NCI-H226 (cell line): ENCODE measurements around the gene LUZP1.
A peak's percentile ranks its signal among the peaks of the same experiment; 100 is the strongest.

Experiments used
- DNase-seq: peaks from one replicate; pipeline ENCODE4 v3.0.0-alpha.2; 2015

Gene LUZP1

DNA sequence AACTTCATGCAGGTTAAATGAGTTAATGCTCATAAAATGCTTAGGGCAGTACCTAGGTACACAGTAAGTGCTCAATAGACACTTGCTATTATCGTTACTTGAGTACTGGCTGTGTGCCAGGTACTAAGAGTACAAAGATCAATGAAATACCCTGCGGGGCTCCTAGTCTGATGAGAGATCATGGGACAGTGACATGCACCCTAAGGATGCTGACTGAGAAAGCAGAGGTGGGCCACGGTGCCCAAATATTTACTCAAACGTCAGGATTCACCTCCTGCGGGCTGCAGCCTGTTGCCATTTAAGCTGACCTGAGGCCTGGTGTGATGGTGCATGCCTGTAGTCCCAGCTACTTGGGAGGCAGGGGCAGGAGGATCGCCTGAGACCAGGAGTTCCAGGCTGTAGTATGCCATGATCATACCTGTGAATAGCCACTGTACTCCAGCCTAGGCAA is 19.8 kb upstream of the LUZP1 start:
- no peak for DNase-seq

DNA sequence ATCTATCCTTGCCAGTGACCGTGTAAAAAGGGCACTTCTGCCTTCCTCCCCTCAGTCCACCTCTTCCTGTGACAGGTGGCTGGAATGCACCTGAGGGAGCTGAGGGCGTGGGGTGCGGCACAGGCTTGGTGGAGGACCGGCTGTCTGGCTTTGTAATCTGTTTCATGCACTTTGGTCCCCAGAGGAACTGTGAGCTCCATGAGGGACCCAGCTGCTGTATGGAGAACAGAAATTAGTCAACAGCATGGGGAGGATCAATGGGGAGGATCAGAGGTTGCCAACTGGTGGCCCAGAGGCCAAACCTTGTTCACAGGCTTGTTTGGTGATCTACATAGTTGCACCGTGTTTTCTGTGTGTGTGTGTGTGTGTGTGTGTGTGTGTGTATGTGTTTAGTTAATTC is 19.0 kb upstream of the LUZP1 start:
- DNase-seq = no peak

DNA sequence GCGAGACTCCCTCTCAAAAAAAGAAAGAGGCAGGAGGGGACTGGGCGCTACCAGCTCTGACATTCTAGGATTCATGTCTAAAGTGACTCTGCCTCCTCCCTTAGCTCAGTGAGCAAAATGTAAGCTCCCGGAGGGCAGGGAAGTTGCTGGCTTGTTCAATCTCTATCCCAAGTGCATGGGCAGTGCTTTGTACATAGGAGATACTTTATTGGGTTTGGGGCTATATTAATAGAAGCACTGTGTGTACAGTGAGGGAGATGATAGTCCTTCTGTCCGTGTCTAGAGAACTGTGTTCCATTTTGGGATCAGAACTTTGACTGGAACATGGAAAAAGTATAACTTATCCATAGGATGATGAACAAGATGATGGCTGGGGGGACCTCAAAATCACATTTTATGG is 16.7 kb upstream of the LUZP1 start:
- no peak for DNase-seq

DNA sequence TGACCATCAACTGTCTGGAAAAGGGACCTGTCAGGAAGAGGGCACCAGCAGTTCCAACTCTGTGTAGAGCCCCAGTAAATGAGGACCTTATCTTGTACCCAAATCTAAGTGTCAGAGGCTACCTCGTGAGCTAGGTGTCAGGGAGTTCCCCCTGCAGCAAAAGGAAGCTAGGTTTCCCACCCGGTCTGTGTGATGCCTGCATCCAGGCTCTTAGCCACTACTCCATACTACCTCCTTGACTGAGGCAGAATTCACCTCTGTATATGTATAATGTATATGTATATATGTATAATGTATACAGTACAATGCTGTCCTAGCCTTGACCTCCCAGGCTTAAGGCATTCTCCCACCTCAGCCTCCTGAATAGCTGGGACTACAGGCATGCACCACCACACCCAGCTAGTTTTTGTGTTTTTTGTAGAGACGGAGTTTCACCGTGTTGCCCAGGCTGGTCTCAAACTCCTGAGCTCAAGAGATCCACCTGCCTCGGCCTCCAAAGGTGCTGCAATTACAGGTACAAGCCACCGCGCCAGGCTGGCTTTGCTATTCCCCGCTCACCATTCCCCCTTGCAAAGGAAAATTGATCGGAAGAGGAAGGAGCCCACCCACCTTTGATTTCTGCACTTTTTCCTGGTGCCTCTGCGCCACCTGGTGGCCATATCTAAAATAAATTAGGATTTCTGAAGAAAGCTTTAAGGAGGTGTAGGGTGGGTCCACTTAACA is 15.7 kb upstream of the LUZP1 start:
- no peak for DNase-seq

DNA sequence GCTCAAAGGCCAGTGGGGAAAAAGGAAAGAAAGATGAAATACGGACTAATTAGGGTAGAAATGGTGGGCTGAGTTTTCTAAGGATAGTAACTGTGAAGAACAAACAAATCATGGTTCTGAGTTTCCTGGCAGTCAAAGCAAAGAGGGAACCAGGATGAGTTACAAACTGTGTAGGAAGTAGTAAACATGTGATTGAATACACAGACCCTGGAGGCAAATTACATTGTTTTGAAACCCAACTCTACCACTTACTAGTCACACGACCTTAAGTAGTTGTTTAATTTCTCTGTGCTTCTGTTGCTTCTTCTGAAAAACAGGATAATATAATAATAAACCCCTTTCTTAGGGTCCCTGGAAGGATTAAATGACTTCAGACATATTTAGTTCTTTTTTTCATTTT is 11.2 kb upstream of the LUZP1 start:
- DNase-seq = no peak

DNA sequence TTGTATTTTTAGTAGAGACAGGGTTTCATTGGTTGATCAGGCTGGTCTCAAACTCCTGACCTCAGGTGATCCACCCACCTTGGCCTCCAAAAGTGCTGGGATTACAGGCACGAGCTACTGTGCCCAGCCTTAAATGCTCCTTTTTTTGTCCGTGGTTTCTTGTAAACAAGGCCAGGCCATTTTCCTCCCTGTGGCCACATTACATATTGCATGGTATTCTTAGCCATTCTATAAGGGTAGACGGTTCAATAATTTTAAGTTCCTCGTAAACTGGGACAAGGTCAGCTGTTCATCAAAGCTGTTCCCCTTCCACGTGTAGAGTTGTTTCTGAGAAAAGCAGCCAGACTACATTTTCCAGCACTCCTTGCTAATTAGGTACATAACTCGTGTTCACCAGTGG is 10.3 kb upstream of the LUZP1 start:
- DNase-seq = no peak

DNA sequence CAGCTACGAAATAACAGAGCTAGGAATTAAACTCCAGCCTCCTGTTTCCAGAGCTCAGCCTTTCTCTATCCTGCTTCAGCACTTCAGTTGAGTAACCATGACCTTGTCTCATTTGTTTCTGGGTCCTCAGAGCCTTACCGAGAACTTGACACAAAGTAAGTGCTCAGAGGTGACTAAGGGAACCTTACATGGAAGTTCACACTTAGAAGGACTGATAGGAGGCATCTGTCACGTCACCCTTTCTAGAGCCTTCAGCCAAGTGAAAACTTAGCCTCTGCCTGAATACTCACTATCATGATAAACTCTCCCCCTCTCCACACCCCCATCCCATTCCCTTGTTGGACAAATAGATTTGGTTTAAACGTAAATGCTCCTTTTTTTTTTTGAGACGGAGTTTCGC is 9.8 kb upstream of the LUZP1 start:
- no peak for DNase-seq

DNA sequence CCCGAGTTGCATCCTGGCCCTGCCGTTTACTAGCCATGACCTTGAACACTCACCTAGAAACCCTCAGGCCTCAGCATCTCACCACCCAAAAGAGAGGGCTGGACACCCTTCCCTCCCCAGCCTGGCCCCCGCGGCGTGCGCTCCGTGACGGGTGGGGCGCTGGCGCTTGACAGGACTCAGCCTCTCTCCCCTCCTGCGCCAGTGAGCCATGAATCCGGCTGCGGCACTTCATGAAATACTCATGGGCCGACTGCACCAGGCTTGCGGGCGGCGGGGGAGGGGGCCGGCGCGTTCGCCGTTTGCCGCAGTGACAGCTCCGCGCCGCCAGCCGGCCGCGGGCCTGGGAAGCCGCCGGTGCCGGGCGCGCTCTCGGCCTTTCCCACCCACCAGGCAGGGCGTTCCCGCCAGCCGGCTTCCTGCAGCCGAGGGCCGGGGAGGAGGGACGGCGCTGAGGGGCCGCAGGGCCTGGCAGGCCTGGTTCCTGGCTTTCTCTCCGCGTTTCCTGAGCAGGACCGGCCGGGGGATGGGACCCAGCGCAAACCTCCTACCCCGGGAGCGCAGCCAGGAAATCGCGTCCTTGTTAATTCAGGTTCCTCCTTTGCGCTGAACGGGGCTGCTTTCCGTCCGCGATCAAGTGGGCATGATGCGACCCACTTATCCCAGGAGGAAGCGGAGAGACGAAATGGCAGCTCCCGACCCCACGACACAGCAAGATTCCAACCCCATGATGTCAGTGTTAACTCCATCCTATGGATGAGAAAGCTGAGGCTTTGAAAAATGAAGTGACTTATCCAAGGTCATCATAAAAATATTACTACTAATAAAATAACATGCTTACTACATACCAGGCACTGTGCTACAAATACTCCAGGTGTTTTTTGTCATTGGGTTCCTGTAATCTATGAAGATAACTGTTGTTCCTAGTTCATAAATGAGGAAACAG is 9.1 kb upstream of the LUZP1 start:
- DNase-seq = peak; percentile 75

DNA sequence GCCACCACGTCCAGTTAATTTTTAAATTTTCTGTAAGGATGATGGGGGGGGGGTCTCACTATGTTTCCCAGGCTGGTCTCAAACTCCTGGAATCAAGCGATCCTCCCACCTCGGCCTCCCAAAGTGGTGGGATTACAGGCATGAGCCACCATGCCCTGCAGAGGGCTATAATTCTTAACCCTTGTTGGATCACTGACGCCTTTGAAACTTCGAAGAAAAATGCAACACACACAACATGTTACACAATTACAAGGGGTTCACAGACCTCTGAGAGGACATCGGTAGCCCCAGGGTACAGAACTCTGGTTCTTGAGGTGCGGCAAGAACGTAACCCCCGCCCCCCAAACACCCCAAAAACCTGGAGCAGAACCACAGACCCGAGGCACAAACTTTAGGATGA is 8.4 kb upstream of the LUZP1 start:
- DNase-seq = no peak

DNA sequence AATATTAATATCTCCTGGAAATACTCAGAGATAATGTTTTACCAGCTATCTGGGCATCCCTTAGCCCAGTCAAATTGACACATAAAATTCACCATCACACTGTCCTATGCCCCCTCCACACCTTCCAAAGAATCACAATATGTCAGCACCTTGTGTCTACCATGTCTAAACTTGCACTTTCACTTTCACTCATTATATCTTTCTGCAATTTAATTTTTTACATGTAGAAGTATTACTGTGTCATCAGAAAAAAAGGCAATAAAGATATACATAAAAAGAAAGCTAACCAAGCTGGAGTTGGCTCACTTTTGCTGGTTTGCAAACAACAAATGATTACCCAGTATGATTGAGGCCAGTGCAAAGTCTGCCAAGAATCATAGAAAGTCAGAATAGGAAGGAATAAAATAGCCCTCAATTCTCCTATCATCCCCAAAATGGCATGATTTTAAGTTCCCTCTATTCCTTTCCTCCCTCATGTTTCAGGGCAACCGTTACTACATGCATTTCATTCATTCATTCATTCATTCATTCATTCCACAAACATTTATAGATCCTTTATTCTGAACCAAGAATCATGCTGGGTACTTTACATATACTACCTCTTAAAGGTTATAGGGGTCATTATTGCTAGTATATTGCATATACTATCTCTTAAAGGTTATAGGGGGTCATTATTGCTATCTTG is 5.9 kb upstream of the LUZP1 start:
- no peak for DNase-seq

DNA sequence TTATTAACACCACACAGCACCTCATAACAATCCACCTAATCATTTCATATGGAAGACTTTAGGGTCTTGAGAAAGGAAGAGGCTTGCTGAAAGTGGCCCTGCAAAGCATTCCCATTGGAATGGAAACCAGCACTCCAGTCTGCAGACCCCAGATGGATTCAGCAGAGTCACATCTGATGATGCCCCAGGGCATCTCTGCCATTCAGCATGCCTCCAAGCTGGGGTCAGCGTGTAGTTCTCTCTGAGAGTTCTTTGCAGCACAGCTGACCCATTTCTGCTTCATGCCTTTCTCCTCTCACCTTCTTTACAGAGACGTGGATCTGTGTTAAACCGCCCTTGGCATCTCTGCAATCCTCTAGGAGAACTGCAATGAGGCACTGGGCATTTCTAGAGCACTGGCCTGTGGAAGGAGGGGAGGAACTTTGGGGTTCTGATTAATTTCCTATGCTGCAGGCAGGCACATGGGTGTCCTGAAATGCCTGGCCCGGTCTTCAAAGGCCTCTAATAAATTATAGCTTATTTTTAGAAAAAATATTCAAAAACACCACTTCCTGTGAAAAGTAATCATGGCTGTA is 2.6 kb upstream of the LUZP1 start:
- no peak for DNase-seq

DNA sequence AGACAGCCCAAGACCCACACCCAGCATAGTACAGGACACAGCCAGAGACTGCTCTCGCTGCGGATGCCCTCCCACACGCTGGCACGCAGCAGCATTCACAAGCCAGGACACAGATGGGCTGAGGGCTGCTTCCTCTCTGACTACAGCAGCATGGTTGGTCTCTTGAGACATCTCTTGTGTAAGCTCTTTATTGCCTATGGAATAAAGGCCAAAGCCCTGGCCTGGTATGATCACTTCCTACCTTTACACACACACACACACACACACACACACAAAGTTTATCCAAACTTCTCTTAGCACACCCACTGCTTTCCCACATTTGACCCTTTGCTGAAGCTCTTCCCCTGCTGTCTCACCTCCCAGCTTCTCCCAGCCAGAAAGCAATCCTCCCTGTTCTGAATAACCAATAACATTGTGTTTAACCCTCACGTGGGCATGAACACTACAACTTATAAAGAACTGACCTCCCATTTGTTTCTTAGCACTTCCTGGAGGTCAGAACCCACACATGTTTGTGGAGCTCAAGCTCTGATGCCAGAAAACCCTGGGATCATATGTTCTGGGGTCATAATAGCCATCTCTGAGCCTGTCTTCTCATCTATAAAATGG is 1.2 kb upstream of the LUZP1 start:
- peak; percentile 78 for DNase-seq

DNA sequence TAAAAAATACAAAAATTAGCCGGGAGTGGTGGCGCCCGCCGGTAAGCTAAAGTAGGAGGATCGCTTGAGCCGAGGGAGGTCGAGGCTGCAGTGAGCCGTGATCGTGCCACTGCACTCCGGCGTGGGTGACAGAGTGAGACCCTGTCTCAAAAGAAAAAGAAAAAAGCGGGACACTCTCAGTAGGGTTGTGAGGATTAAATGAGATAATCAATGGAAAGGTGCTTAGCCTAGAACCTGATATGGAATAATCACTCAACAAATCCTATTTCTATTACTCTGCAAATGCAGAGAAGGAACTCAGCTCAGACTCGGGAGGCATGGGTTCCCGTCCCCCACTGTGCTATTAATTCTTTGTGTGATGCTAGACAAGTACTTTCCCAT is 529 bp upstream of the LUZP1 start:
- no peak for DNase-seq

DNA sequence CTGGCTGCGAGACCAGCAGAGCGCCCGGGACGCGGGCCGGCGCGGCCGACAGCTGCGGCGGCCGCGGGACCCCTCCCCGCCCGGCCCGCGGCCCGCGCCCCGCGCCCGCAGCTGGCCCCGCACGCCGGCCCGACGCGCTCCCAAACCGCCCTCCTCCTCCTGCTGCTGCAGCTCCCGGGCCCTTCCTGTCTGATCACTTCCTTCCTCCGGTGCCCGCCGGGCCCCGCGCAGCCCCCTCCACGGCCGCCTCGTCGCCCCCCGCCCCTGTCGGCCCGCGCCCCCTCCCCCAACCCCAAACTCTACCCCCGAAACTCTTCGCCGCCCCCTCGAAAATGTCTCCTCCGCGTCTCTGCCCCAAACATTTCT is 594 bp downstream of the LUZP1 start:
- DNase-seq = no peak

DNA sequence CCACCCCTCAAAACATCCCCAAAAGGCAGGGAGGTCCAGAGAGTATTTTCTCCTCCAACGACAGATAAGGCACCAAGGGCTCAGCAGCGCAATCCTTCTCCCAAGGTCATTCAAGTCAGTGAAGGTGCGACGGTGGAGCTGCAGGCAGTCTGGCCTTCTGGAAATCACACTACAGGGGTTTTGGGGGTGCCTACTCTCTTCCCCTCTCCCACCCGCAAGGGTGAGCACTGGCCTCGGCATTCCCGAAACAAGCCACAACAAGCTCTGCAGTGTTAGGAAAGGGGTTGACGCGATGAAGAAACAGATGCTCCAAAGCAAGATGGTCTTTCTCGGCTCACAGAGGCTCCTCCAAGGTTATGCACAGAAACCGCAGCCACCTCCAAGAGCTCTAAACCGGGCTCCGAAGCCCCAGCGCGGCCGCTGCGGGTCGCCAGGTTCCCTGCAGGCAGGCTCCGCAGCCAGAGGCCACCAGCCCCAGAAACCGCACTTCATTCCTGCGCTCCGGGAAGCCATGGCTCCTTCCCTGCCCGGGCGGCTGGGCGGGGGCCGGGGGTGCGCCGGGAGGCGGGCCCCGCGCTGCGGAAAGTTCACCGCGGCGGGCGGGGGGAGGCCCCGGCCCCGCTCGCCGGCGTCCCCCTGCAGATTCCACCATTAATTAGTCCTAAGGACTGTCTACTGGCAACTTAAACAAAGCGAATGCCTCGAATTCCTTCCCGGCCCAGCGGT is 1.1 kb downstream of the LUZP1 start:
- no peak for DNase-seq

DNA sequence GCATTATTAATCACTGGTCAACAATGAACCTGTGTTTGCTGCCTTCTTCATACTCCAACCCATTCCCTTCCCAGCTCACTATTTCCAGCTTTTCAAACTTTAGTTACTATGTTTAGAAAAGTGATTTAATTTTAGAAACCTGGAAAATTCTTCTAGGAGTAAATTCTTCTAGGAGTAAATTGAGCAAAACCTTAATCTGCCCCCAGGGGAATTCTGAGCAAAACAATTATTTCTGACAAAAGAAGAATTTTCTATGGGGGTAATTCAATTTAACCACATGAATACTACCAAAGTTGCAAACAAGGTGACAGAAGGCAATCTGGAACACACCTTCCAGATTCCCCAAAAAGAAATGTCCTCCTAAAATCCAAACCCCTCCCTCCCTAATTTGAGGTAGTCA is 1.8 kb downstream of the LUZP1 start:
- no peak for DNase-seq

DNA sequence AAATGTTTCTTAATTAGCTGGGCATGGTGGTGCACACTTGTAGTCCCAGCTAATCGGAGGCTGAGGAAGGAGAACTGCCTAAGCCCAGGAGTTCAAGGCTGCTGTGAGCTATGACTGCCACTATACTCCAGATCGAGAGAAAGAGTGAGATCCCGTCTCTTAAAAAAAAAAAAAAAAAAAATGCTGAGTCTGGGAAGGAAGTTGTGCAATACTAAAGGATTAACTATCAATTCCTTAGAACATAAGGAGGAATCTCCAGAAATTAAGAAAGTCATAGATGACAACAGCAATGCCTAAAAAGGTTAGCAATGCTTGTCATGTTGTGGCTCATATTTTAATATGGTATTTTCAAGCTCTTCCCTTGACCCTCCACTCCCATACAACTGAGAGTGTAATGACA is 5.3 kb downstream of the LUZP1 start:
- no peak for DNase-seq

DNA sequence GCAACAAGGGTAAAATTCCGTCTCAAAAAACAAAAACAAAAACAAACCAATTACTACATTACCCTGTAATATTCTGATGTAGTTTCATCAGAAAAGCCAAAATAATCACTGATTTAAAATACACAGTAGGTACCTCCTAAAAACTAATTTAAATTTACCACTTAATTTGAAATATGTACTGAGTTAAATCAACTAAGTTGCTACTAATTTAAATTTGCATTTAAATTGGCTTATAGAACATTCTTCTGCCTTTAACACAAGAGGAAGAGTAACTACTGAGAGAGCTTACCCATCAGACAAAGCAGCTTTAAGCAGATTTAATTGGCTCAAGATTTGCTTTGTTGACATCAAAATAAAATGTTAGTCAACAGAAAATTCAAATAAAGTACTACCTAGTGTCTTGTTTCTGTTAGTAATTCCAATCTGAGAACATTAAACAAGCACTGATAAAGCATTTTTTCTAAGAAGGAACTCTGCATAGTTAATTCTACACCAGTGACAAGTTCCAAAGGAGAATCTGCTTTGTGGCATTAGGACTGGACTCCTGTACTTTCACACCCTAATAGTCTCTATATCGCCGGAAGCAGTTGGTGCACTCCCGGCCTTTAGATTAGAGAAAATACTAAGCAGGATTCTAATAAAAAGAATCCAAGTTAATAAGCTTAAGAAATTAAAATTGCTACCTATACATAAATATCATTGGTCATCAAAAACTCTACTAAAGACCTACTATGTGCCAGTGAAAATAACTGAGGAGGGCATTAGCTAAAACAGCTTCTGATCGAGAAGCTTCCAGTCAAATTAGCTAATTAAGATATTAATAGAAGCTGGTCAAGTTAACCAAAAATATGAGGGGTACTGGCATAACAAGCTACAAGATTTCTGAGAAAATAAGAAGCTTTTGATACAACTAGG is 8.4 kb downstream of the LUZP1 start:
- no peak for DNase-seq

DNA sequence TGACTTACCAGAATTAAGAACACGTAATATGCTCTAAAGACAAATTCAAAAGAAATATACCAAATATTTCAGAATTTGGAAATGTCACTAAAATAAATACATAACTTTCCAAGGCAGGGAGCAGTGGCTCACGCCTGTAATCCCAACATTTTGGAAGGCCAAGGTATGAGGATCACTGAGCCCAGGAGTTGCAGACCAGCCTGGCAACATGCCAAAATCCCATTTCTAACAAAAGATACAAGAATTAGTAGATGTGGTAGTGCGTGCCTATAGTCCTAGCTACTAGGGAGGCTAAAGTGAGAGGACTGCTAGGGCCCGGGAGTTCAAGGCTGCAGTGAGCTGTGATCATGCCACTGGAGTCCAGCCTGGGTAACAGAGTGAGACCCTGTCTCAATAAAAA is 11.7 kb downstream of the LUZP1 start:
- no peak for DNase-seq

DNA sequence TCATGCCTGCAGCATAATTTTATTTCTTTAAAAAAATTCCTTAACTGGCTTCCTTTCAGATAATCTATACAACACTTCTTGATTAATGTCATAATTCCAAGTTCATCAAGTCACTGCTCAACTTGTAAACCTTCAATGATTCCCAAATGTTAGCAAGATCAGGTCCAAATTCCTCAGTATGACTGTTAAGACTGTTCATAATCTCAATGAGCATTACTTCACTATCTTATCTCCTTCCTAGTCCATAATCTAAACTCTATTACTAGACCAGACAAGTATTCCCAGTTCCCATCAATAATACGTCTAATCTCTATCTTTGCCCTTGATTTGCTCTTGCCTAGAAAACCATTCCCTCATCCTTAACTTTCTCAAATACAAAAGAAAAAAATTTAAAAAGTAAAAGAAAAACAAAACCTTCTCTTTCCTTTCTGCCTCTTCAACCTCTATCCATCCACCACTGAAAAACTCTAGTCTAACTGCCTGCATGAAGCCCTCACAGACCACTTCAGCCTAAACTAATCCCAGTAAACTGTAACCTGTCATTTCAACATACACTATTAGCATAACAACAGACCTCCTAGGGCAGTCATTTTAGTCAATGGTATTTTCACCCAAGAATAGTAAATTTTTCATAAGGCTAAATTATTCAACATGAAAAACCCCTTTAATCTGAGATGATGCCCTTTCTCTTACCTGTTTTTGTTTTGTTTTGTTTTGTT is 15.5 kb downstream of the LUZP1 start:
- peak; percentile 48 for DNase-seq

DNA sequence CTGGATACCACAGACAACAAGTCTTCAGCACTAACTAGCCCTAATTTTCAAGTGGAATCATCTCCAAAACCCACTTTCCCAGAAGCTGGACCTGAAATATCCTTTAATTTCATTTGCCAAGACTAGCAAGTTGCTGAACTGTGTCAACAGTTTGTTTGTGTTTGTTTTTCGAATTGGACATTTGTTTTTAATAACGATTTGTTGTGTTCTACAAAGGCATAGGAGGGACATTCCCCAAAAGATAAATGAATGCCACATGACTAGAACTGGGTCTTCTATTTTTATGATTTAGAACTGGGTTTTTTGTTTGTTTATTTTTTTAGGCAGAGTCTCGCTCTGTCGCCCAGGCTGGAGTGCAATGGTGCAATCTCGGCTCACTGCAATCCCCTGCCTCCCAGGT is 17.9 kb downstream of the LUZP1 start:
- no peak for DNase-seq
